Kidney (tissue), 14 donors: ENCODE measurements around the gene SPO11. TPM values are rescaled to one million over a fixed set of nuclear protein-coding genes. Genes with fewer than 3 reads are reported as not detected.

Experiments
- DNase-seq, 5 donors: peaks; one replicate each; pipeline ENCODE4 v3.0.0-alpha.2; 2013 to 2020
- FAIRE-seq: peaks from 2 replicates; lab custom pipeline; 2012; peaks lifted over from hg19 to GRCh38; lab: Jason Lieb, UNC
- H3K27ac ChIP-seq, 2 donors: one replicate each; pipeline ENCODE4 v1.7.0; 2013; ENCODE audit warnings: low read depth in 2 of 2, low read length in 2 of 2, inconsistent platforms in 1 of 2
- H3K27me3 ChIP-seq: one replicate; pipeline ENCODE4 v1.7.1; 2013; ENCODE audit warnings: low read length, inconsistent platforms; ENCODE audit not compliant: control insufficient read depth, insufficient read depth
- H3K36me3 ChIP-seq, 3 donors: one replicate each; pipeline versions ENCODE4 v1.7.0 to v1.7.1; 2013; ENCODE audit warnings: low read length in 3 of 3, control low read depth in 1 of 3, inconsistent platforms in 1 of 3; ENCODE audit not compliant: insufficient read depth in 3 of 3, control insufficient read depth in 2 of 3
- H3K4me1 ChIP-seq, 3 donors: one replicate each; pipeline versions ENCODE4 v1.7.0 to v1.7.1; 2013; ENCODE audit warnings: low read length in 3 of 3, inconsistent platforms in 1 of 3, low read depth in 1 of 3; ENCODE audit not compliant: control insufficient read depth in 2 of 3, insufficient read depth in 2 of 3
- H3K4me3 ChIP-seq, 3 donors: one replicate each; pipeline versions ENCODE4 v1.7.0 to v1.8.1; 2013; ENCODE audit warnings: low read length in 3 of 3, control low read depth in 1 of 3, inconsistent platforms in 1 of 3
- H3K9ac ChIP-seq, 3 donors: one replicate each; pipeline versions ENCODE4 v1.7.0 to v1.7.1; 2013; ENCODE audit warnings: low read length in 3 of 3, control low read depth in 1 of 3, inconsistent platforms in 1 of 3
- H3K9me3 ChIP-seq, 3 donors: one replicate each; pipeline versions ENCODE4 v1.7.0 to v1.7.1; 2013; ENCODE audit warnings: low read length in 3 of 3, control low read depth in 1 of 3, inconsistent platforms in 1 of 3; ENCODE audit not compliant: control insufficient read depth in 2 of 3, insufficient read depth in 1 of 3
- intact Hi-C: fragments of 100-400 bp; cut with DNase I; formaldehyde crosslinking; loops from one replicate; pipeline ENCODE4 v1.11.1; 2022
- polyA plus RNA-seq: library from polyadenylated mRNA; stranded (reverse); fragments of 350-450 nt; fragmentation: Illumina TruSeq; extraction: RNeasy Lipid Tissue Mini Kit (QIAGEN cat#74804); gene quantifications from one replicate; pipeline ENCODE4 v1.2.3, GENCODE V29; 2014; ENCODE audit warnings: low read depth, low replicate concordance; ENCODE audit not compliant: insufficient read depth
- total RNA-seq: library from RNA; stranded (reverse); fragmentation: NEBNext Ultra II Directional; extraction: Animal tissue kit (Norgen Biotek cat#: 25700); gene quantifications from one replicate; pipeline ENCODE4 v1.2.1, GENCODE V29; 2021
- TF ChIP-seq, protein P1 (sequence below): IDR thresholded peaks from 3 replicates; pipeline ENCODE4 v1.5.1; 2012; ENCODE audit warnings: mild to moderate bottlenecking, moderate library complexity, borderline replicate concordance; ENCODE audit not compliant: insufficient read depth; ENCODE audit errors: extremely low read depth
- donor health status: control.
- donor health status: control.
- donor health status: control.
- donor health status: control.
- donor health status: control.
- donor health status: DM: yes; HTN: yes; CAD: no.
- donor health status: Normal renal cell carcinoma (clear cell type).

Gene SPO11
- total and polyA plus RNA-seq, 2 donors from 2014 or later, result not detected

GRCh38 chr20:57306747-57307146 lies 22.9 kb upstream of the SPO11 start:
- Histone ChIP-seq H3K36me3 (no peaks in the 10 kb centered on the region), H3K4me3 (no peak overlapping the region), H3K4me1 (no peaks in the 10 kb centered on the region), H3K9me3 (no peaks in the 10 kb centered on the region), H3K27ac (no peak overlapping the region), H3K9ac (no peak overlapping the region), H3K27me3 (no peaks in the 10 kb centered on the region)
- DNase-seq (no peak), FAIRE-seq (no peak)
- TF ChIP-seq, protein P1, sequence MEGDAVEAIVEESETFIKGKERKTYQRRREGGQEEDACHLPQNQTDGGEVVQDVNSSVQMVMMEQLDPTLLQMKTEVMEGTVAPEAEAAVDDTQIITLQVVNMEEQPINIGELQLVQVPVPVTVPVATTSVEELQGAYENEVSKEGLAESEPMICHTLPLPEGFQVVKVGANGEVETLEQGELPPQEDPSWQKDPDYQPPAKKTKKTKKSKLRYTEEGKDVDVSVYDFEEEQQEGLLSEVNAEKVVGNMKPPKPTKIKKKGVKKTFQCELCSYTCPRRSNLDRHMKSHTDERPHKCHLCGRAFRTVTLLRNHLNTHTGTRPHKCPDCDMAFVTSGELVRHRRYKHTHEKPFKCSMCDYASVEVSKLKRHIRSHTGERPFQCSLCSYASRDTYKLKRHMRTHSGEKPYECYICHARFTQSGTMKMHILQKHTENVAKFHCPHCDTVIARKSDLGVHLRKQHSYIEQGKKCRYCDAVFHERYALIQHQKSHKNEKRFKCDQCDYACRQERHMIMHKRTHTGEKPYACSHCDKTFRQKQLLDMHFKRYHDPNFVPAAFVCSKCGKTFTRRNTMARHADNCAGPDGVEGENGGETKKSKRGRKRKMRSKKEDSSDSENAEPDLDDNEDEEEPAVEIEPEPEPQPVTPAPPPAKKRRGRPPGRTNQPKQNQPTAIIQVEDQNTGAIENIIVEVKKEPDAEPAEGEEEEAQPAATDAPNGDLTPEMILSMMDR, result no peak
- intact Hi-C loops, result no loop called here

GRCh38 chr20:57308451-57309271 lies 20.9 kb upstream of the SPO11 start:
- DNase-seq (no peak), FAIRE-seq (no peak)
- Histone ChIP-seq H3K4me1 (no peaks in the 10 kb centered on the region), H3K27ac (no peak overlapping the region), H3K4me3 (no peak overlapping the region), H3K9ac (no peak overlapping the region), H3K36me3 (no peaks in the 10 kb centered on the region), H3K27me3 (no peaks in the 10 kb centered on the region), H3K9me3 (no peaks in the 10 kb centered on the region)
- intact Hi-C loops, result no loop called here
- TF ChIP-seq, protein P1, result no peak

DNA sequence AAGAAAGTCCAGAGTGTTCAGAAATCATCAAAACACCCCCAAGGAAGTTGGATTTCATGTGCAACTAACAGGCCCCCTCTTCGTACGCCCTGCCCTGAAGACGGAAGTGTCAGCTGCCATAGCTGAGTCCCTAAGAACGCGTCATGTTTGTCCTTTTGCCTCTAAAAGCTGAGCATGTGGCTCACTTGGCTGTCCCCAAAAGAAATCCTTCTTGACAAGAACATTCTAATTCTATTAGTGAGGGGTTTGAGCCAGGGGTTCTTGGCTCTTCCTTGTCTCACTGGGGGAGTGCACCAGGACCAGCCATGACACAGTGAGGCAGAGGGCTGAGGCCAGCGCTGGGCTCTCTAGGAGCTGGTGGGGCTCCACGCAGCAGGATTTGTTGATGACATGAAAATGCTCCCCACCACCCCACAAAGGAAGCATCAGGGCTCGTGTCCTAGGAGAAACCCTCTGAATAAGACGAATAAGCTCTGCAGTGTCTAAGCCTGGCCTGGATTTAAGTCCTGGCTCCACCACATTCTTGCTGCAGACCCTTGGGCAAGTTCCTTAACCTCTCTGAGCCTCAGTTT lies 20.0 kb upstream of the SPO11 start:
- Histone ChIP-seq H3K36me3 (no peaks in the 10 kb centered on the region), H3K4me1 (no peaks in the 10 kb centered on the region), H3K9ac (no peak overlapping the region), H3K4me3 (no peak overlapping the region), H3K27me3 (no peaks in the 10 kb centered on the region), H3K9me3 (no peaks in the 10 kb centered on the region), H3K27ac (no peak overlapping the region)
- peak in 1 of 5 donors; percentile 10 for DNase-seq
- intact Hi-C loops, result no loop called here
- FAIRE-seq, result no peak
- TF ChIP-seq, protein P1, result no peak
